ENCODE results near the gene UVRAG. TPM values are rescaled to one million over a fixed set of nuclear protein-coding genes. Genes with fewer than 3 reads are reported as not detected.
A peak's percentile ranks its signal among the peaks of the same experiment; 100 is the strongest.

UVRAG gene
- total RNA-seq, 2 donors from 2014 or later: 12.8 to 13.7 TPM

- Histone ChIP-seq H3K9ac (ENCODE audit: low read depth in 2 of 2, low read length in 2 of 2) (no peak overlapping the region), H3K27ac (no peak overlapping the region), H3K4me3 (no peak overlapping the region), H3K27me3 (no peaks in the 10 kb centered on the region), H3K36me3 (no peaks in the 10 kb centered on the region), H3K4me1 (peaks cover 4% of the 10 kb centered on the region), H3K9me3 (no peaks in the 10 kb centered on the region)
- no peak for TF ChIP-seq CTCF (IDR thresholded peaks at IDR 0.05)
- intact Hi-C loops (cut with DNase I): no loop called here
- DNase-seq: no peak
These were observed 3.5 kb upstream of the UVRAG start for GRCh38 chr11:75811485-75811884.

- intact Hi-C loops (cut with DNase I): no loop called here
- H3K27me3 ChIP-seq: no peaks in the 10 kb centered on the region
- no peak overlapping the region for H3K4me3 ChIP-seq
- no peaks in the 10 kb centered on the region for H3K9me3 ChIP-seq
- no peaks in the 10 kb centered on the region for H3K36me3 ChIP-seq
- DNase-seq: no peak
- H3K27ac ChIP-seq: no peak overlapping the region
- H3K9ac ChIP-seq (ENCODE audit: low read depth in 2 of 2, low read length in 2 of 2): no peak overlapping the region
- TF ChIP-seq CTCF (IDR thresholded peaks at IDR 0.05): no peak
- peaks cover 7% of the 10 kb centered on the region for H3K4me1 ChIP-seq
These were observed 2.4 kb upstream of the UVRAG start for GRCh38 chr11:75812542-75813040.

- H3K4me3 ChIP-seq: no peak overlapping the region
- H3K27me3 ChIP-seq: no peaks in the 10 kb centered on the region
- no peak for TF ChIP-seq CTCF (IDR thresholded peaks at IDR 0.05)
- peaks cover 7% of the 10 kb centered on the region for H3K4me1 ChIP-seq
- no peak for DNase-seq
- no peak overlapping the region for H3K27ac ChIP-seq
- no peaks in the 10 kb centered on the region for H3K36me3 ChIP-seq
- H3K9ac ChIP-seq (ENCODE audit: low read depth in 2 of 2, low read length in 2 of 2): no peak overlapping the region
- H3K9me3 ChIP-seq: no peaks in the 10 kb centered on the region
- intact Hi-C loops (cut with DNase I): no loop called here
These were observed 1.9 kb upstream of the UVRAG start for GRCh38 chr11:75813124-75813523.

GRCh38 chr11:75813622-75814039 is 1.4 kb upstream of the UVRAG start:
- H3K9me3 ChIP-seq: no peaks in the 10 kb centered on the region
- no peak overlapping the region for H3K27ac ChIP-seq
- no peak for TF ChIP-seq CTCF (IDR thresholded peaks at IDR 0.05)
- no peak overlapping the region for H3K9ac ChIP-seq (ENCODE audit: low read depth in 2 of 2, low read length in 2 of 2)
- no peaks in the 10 kb centered on the region for H3K27me3 ChIP-seq
- no peaks in the 10 kb centered on the region for H3K36me3 ChIP-seq
- H3K4me3 ChIP-seq: no peak overlapping the region
- peaks cover 7% of the 10 kb centered on the region for H3K4me1 ChIP-seq
- DNase-seq: no peak
- intact Hi-C loops (cut with DNase I): no loop called here

- peaks cover 7% of the 10 kb centered on the region for H3K4me1 ChIP-seq
- TF ChIP-seq CTCF (IDR thresholded peaks at IDR 0.05): no peak
- no peak for DNase-seq
- H3K36me3 ChIP-seq: no peaks in the 10 kb centered on the region
- H3K9me3 ChIP-seq: no peaks in the 10 kb centered on the region
- no peaks in the 10 kb centered on the region for H3K27me3 ChIP-seq
- peak overlapping the region; percentile 83 for H3K27ac ChIP-seq
- intact Hi-C loops (cut with DNase I): no loop called here
- peak overlapping the region; percentile 84 for H3K4me3 ChIP-seq
- peak overlapping the region; percentile 72 to 94 for H3K9ac ChIP-seq (ENCODE audit: low read depth in 2 of 2, low read length in 2 of 2)
These were observed 690 bp upstream of the UVRAG start for GRCh38 chr11:75814363-75814676.
